Measurements from ENCODE around the gene TLR8.
A peak's percentile ranks its signal among the peaks of the same experiment; 100 is the strongest.

The TLR8 gene

DNA sequence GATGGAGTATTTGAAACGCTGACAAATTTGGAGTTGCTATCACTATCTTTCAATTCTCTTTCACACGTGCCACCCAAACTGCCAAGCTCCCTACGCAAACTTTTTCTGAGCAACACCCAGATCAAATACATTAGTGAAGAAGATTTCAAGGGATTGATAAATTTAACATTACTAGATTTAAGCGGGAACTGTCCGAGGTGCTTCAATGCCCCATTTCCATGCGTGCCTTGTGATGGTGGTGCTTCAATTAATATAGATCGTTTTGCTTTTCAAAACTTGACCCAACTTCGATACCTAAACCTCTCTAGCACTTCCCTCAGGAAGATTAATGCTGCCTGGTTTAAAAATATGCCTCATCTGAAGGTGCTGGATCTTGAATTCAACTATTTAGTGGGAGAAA, 13.2 kb downstream of the TLR8 start:
- H3K4me3 ChIP-seq (replicated peaks in 1 of 2; ENCODE audit: low read depth in 2 of 2, low read length in 2 of 2) = no peak overlapping the region
- TF ChIP-seq, protein P1, sequence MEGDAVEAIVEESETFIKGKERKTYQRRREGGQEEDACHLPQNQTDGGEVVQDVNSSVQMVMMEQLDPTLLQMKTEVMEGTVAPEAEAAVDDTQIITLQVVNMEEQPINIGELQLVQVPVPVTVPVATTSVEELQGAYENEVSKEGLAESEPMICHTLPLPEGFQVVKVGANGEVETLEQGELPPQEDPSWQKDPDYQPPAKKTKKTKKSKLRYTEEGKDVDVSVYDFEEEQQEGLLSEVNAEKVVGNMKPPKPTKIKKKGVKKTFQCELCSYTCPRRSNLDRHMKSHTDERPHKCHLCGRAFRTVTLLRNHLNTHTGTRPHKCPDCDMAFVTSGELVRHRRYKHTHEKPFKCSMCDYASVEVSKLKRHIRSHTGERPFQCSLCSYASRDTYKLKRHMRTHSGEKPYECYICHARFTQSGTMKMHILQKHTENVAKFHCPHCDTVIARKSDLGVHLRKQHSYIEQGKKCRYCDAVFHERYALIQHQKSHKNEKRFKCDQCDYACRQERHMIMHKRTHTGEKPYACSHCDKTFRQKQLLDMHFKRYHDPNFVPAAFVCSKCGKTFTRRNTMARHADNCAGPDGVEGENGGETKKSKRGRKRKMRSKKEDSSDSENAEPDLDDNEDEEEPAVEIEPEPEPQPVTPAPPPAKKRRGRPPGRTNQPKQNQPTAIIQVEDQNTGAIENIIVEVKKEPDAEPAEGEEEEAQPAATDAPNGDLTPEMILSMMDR (IDR thresholded peaks at IDR 0.05; ENCODE audit: low read depth, low read length) = no peak
- DNase-seq (ENCODE audit: low read depth in 2 of 2) = no peak

- H3K4me3 ChIP-seq (replicated peaks in 1 of 2; ENCODE audit: low read depth in 2 of 2, low read length in 2 of 2) = no peak overlapping the region
- TF ChIP-seq, protein P1 (IDR thresholded peaks at IDR 0.05; ENCODE audit: low read depth, low read length) = no peak
- no peak for DNase-seq (ENCODE audit: low read depth in 2 of 2)
Measured at GRCh38 chrX:12920990-12921389, 14.6 kb downstream of the TLR8 start.

DNA sequence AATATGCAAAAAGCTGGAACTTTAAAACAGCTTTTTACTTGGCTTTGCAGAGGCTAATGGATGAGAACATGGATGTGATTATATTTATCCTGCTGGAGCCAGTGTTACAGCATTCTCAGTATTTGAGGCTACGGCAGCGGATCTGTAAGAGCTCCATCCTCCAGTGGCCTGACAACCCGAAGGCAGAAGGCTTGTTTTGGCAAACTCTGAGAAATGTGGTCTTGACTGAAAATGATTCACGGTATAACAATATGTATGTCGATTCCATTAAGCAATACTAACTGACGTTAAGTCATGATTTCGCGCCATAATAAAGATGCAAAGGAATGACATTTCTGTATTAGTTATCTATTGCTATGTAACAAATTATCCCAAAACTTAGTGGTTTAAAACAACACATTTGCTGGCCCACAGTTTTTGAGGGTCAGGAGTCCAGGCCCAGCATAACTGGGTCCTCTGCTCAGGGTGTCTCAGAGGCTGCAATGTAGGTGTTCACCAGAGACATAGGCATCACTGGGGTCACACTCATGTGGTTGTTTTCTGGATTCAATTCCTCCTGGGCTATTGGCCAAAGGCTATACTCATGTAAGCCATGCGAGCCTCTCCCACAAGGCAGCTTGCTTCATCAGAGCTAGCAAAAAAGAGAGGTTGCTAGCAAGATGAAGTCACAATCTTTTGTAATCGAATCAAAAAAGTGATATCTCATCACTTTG, 15.6 kb downstream of the TLR8 start:
- TF ChIP-seq, protein P1 (IDR thresholded peaks at IDR 0.05; ENCODE audit: low read depth, low read length) = no peak
- DNase-seq (ENCODE audit: low read depth in 2 of 2) = no peak
- H3K4me3 ChIP-seq (replicated peaks in 1 of 2; ENCODE audit: low read depth in 2 of 2, low read length in 2 of 2) = no peak overlapping the region

GRCh38 chrX:12922599-12922919, 16.1 kb downstream of the TLR8 start:
- TF ChIP-seq, protein P1 (IDR thresholded peaks at IDR 0.05; ENCODE audit: low read depth, low read length) = no peak
- no peak overlapping the region for H3K4me3 ChIP-seq (replicated peaks in 1 of 2; ENCODE audit: low read depth in 2 of 2, low read length in 2 of 2)
- DNase-seq (ENCODE audit: low read depth in 2 of 2) = no peak

DNA sequence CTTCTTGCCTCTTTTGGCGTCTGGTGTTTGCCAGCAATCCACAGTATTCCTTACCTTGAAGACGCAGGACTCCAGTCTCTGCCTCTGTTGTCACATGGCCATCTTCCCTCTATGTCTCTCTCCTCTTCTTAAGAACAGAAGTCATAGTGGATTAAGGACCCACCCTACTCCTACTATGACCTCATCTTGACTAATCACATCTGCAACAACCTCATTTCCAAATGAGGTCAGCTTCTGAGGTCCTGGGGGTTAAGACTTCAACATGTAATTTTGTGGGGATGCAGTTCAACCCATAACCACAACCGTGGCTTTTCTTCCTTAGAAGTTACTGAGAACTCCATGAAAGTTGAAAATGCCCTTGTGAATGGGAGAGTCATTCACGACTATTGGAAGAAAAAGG, 23.3 kb downstream of the TLR8 start:
- H3K4me3 ChIP-seq (replicated peaks in 1 of 2; ENCODE audit: low read depth in 2 of 2, low read length in 2 of 2) = no peak overlapping the region
- DNase-seq (ENCODE audit: low read depth in 2 of 2) = peak in 1 of 2 donors; percentile 13
- TF ChIP-seq, protein P1 (IDR thresholded peaks at IDR 0.05; ENCODE audit: low read depth, low read length) = no peak

GRCh38 chrX:12930150-12930549, 23.7 kb downstream of the TLR8 start:
- no peak overlapping the region for H3K4me3 ChIP-seq (replicated peaks in 1 of 2; ENCODE audit: low read depth in 2 of 2, low read length in 2 of 2)
- TF ChIP-seq, protein P1 (IDR thresholded peaks at IDR 0.05; ENCODE audit: low read depth, low read length) = no peak
- DNase-seq (ENCODE audit: low read depth in 2 of 2) = no peak

DNA sequence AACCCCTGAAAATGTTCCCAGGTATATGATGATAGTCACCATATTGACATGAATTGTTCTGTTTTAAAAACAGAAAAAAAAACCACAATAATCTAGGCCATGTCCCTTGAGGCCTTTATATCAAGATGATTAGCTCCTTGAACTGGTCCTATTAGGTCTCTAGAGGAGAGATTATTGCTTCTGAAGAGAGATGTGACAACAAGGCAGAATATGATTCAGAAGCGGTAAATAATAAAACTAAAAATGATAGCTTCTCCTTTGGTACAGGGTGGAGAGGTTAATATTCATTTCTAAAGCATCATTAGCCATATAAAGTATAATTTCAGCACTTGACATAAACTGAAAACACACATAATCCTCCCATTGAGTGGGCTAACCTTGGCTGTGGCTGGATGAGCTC, 25.8 kb downstream of the TLR8 start:
- TF ChIP-seq, protein P1 (IDR thresholded peaks at IDR 0.05; ENCODE audit: low read depth, low read length) = no peak
- DNase-seq (ENCODE audit: low read depth in 2 of 2) = no peak
- no peak overlapping the region for H3K4me3 ChIP-seq (replicated peaks in 1 of 2; ENCODE audit: low read depth in 2 of 2, low read length in 2 of 2)
